ENCODE results near the gene FOXO3.

FOXO3 gene

DNA sequence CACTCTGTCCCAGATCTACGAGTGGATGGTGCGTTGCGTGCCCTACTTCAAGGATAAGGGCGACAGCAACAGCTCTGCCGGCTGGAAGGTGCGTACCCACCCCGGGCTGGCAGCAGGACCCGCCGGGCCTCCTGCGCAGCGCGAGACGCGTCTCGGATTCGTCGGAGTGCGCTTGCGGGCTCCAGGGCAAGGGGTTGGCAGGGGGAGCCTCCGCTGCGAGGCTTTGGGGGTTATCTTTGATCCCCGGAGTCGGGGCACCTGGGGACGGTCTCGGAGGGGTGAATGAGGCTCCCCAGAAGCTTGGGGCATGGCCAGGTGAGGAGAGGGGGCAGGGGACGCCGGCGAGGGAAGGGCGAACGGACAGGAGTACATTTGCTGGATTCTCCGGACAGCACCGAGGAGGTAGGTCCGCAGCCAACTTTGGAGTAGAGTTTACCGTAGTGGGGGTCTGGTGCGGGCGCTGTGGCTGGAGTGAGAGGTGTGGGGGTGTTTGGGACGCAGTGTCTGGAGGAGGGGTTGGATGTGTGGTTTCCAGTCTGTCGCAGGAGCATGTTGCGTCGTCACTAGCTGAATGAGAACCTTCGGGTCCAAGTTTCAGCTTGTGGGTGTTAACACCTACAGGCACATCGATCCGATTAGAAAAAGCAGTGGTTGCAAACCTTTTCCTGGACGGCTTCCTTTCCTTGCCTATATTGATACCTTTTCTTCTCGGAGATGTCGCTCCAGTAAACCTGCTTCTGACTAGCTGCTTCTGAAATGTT is 1.2 kb downstream of the FOXO3 start:
- no peak for TF ChIP-seq CTCF (conservative IDR thresholded peaks at IDR 0.05; ENCODE audit: low read depth, low read length)
- no peak for DNase-seq (ENCODE audit: low read depth)
- H3K4me3 ChIP-seq (ENCODE audit: low read length), result peak overlapping the region; percentile 89

DNA sequence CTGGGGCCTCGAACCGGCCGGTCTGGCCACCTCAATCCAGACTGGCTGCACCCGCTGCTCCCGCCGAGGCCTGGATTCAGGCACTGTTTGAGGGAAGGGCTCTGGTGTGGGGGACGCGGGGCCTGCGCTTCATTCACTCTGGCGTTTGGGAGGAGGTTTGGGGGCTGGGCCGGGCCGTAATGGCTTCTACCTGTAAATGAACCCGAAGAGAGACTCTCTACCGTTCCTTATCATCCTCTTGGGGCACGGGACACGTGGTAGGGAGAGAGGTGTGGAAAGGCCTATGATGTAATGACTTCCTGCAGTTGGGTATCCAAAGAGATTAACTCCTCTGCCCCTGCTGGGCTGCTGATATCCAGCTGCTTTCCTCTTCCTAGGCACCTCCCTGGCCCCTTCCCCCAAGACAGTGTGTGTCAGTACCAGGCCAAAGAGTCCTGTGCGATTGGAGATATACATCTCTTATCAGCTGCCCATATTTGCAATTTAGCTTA is 1.8 kb downstream of the FOXO3 start:
- H3K4me3 ChIP-seq (ENCODE audit: low read length), result peak overlapping the region; percentile 89
- no peak for TF ChIP-seq CTCF (conservative IDR thresholded peaks at IDR 0.05; ENCODE audit: low read depth, low read length)
- DNase-seq (ENCODE audit: low read depth), result no peak

DNA sequence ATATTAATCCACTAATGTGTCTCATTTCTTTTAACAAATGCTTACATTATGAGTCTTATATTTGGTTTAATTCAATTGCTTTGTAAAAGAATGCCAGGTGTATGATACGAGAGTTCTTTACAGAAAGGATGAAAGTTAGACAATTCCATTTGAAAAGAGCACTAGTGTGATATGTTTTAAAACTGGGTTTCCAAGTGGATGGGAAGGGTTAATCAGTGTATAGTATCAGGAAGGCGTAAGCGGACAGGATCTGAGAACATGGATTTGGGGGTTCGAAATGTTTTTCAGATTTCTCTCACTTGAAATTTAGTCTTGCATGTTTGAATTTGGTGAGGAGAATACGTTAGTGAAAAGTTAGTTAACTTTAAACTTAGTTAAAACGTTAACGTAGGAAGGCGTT is 2.6 kb downstream of the FOXO3 start:
- H3K4me3 ChIP-seq (ENCODE audit: low read length), result peak overlapping the region; percentile 89

DNA sequence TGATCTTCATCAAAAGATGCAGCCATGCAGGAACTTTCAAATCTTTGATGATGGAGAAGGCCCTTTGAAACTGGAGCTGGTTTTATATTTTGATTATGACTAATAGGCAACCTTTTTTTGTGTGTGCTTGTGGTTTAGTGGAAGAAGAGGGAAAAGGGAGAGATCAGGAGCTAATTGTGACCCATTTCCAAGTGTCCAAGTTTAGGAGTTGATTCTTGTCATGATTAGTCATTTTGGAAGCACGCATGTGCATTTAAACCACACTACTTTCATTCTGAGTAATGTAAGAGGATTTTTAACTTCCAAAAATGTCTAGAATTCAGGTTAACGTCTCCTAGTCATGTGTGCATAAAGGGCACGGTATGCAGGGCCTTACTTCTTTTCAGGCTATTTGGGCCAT is 3.5 kb downstream of the FOXO3 start:
- TF ChIP-seq CTCF (conservative IDR thresholded peaks at IDR 0.05; ENCODE audit: low read depth, low read length), result no peak
- H3K4me3 ChIP-seq (ENCODE audit: low read length), result peak overlapping the region; percentile 89
- DNase-seq (ENCODE audit: low read depth), result no peak

More for the DNA sequence above, 2.6 kb downstream of the FOXO3 start:
- no peak for TF ChIP-seq CTCF (conservative IDR thresholded peaks at IDR 0.05; ENCODE audit: low read depth, low read length)
- DNase-seq (ENCODE audit: low read depth), result no peak

- no peak for TF ChIP-seq CTCF (conservative IDR thresholded peaks at IDR 0.05; ENCODE audit: low read depth, low read length)
- H3K4me3 ChIP-seq (ENCODE audit: low read length), result no peak overlapping the region
- DNase-seq (ENCODE audit: low read depth), result no peak
These were observed 4.5 kb downstream of the FOXO3 start for GRCh38 chr6:108565091-108565766.

- no peak for TF ChIP-seq CTCF (conservative IDR thresholded peaks at IDR 0.05; ENCODE audit: low read depth, low read length)
- no peak overlapping the region for H3K4me3 ChIP-seq (ENCODE audit: low read length)
- no peak for DNase-seq (ENCODE audit: low read depth)
These were observed 5.2 kb downstream of the FOXO3 start for GRCh38 chr6:108565893-108566292.

DNA sequence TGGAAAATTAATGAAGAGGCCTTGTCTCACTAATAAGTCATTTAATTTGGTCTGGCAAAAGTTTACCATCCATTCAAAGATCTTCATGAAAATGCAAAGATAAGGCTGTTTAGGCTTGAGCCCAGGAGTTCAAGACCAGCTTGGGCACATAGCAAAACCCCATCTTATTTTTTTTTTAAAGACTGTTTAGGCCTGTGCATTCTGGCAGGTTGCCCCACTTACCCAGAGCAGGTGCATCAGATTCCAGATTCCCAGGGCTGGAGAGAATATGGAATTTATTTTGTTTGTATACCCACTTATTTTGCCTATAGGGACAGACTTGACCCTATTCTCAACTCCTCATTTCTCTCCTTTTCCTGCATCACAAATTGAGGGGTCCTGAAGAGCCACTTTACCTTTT is 5.7 kb downstream of the FOXO3 start:
- no peak overlapping the region for H3K4me3 ChIP-seq (ENCODE audit: low read length)
- no peak for TF ChIP-seq CTCF (conservative IDR thresholded peaks at IDR 0.05; ENCODE audit: low read depth, low read length)
- no peak for DNase-seq (ENCODE audit: low read depth)

Data from retinal pigment epithelial cell (primary cell).